Adrenal gland (tissue), 5 donors: Measurements from ENCODE around the gene PLA2G4E.

Experiments
- CTCF ChIP-seq, 6 experiments: fragments of 450-650 bp in 4 of 6; fragments of 200-600 bp in 2 of 6; sonication (generic) in 1 of 6; IDR thresholded peaks; 1 replicate in 5 of 6; 2 replicates in 1 of 6; pipeline versions ENCODE4 v1.5.1 to v1.8.0; 2016 to 2021; ENCODE audit warnings: antibody characterized with exemption in 6 of 6, mild to moderate bottlenecking in 2 of 6, moderate library complexity in 1 of 6
- POLR2A ChIP-seq, 2 donors: fragments of 450-650 bp; IDR thresholded peaks; one replicate each; pipeline ENCODE4 v1.6.1; 2017; ENCODE audit warnings: antibody characterized with exemption in 2 of 2, mild to moderate bottlenecking in 2 of 2, moderate library complexity in 1 of 2
- donor health status: DM: no; HTN: no; CAD: no.

DNA sequence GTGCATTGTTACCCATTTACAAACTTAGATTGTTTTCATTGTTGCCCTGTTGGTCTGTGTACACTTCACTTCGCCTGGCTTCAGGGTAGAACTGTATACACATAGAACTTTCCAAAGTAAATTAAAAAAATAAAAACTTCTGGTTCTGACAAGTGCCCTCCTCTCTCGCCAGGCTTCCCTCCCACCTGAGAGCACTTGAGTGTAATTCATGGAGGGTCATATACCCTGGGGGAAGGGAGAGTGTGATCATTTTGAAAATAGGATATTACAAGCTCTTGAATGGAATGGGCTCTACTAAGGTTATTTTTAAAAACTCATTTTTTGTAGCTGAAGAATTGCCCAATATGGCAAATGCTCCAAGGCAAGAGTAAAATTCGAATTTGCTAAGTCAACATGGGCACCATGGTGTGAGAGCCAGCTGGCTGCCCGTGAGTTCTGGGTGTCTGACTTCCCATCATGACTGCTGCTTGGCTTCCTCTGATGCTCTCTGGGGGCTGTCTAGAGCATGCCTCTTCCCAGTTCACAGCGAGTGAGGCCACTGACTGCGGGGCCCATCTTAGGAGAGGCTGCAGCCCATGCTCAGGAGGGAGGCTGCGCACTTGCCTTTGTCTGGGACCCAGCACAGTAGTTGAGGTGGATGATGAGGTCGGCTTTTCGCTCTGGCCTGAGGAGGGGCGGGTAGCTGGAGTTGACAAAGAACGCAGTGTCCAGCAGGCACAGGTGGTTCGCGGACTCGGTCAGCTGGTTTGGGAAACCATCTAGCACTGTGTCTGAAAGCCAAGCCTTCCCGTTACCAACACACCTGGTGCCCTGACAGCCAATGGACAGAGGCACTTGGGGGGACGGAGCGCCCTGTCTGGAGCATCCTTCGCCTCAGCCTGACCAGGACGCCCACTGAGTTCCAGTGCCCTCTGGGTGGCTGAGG lies 35.3 kb downstream of the PLA2G4E start:
- TF ChIP-seq CTCF (IDR thresholded peaks at IDR 0.05) (no peak), POLR2A (IDR thresholded peaks at IDR 0.05) (no peak)
